Activated B cell treated with CpG ODN at 0.5 μM for 24 hours (primary cell): Measurements from ENCODE around the gene TAF11L7. TPM values are rescaled to one million over a fixed set of nuclear protein-coding genes. Genes with fewer than 3 reads are reported as not detected.

ENCODE experiments used
- total RNA-seq: library from RNA; stranded (reverse); gene quantifications from 2 replicates; pipeline ENCODE4 v1.2.3, GENCODE V29; 2022

The TAF11L7 gene
- total RNA-seq, 1 donor from 2014 or later: not detected

Other genes starting within 250 kb of the TAF11L7 start
- gene TAF11L2, start 87.5 kb downstream of the TAF11L7 start, total RNA-seq: not detected in 2 replicates
- not detected in 2 replicates for gene TAF11L3, start 67.4 kb downstream of the TAF11L7 start, total RNA-seq
- gene TAF11L4, start 64.0 kb downstream of the TAF11L7 start, total RNA-seq: not detected in 2 replicates
- not detected in 2 replicates for gene TAF11L5, start 60.5 kb downstream of the TAF11L7 start, total RNA-seq
- not detected in 2 replicates for gene TAF11L6, start 57.1 kb downstream of the TAF11L7 start, total RNA-seq
- gene TAF11L8, start 5.2 kb upstream of the TAF11L7 start, total RNA-seq: not detected in 2 replicates
- not detected in 2 replicates for gene TAF11L9, start 8.6 kb upstream of the TAF11L7 start, total RNA-seq
- gene TAF11L10, start 12.1 kb upstream of the TAF11L7 start, total RNA-seq: not detected in 2 replicates
- gene TAF11L11, start 18.4 kb upstream of the TAF11L7 start, total RNA-seq: not detected in 2 replicates
- not detected in 2 replicates for gene TAF11L12, start 24.6 kb upstream of the TAF11L7 start, total RNA-seq
- gene TAF11L13, start 46.3 kb upstream of the TAF11L7 start, total RNA-seq: not detected in 2 replicates
- not detected in 2 replicates for gene TAF11L14, start 48.7 kb upstream of the TAF11L7 start, total RNA-seq